Tibial artery (tissue), 4 donors: Measurements from ENCODE around the gene ADAM33.
A peak's percentile ranks its signal among the peaks of the same experiment; 100 is the strongest.

Experiments
- DNase-seq, 2 donors: peaks; one replicate each; pipeline ENCODE4 v3.0.0-alpha.2; 2019
- H3K27ac ChIP-seq, 2 donors: fragments of 200-600 bp; sonication (generic) in 1 of 2; 1 replicate in 1 of 2; 2 replicates in 1 of 2; pipeline ENCODE4 v1.5.1; 2018 to 2019; ENCODE audit warnings: mild to moderate bottlenecking in 1 of 2
- H3K27me3 ChIP-seq, 2 donors: fragments of 200-600 bp; sonication (generic) in 1 of 2; one replicate each; pipeline versions ENCODE4 v1.5.1 to v1.6.0; 2016 to 2019
- H3K36me3 ChIP-seq, 3 donors: fragments of 200-600 bp; sonication (generic) in 2 of 3; one replicate each; pipeline ENCODE4 v1.5.1; 2016 to 2019; ENCODE audit warnings: mild to moderate bottlenecking in 2 of 3
- H3K4me1 ChIP-seq, 4 donors: fragments of 200-600 bp; sonication (generic) in 2 of 4; 1 replicate in 3 of 4; 2 replicates in 1 of 4; pipeline ENCODE4 v1.5.1; 2016 to 2019
- H3K4me3 ChIP-seq, 2 donors: fragments of 200-600 bp; sonication (generic) in 1 of 2; 1 replicate in 1 of 2; 2 replicates in 1 of 2; pipeline ENCODE4 v1.5.1; 2018 to 2019; ENCODE audit warnings: mild to moderate bottlenecking in 2 of 2
- H3K9me3 ChIP-seq, 3 donors: fragments of 200-600 bp; sonication (generic) in 1 of 3; one replicate each; pipeline ENCODE4 v1.5.1; 2016 to 2019
- intact Hi-C: fragments of 100-400 bp; cut with DNase I; formaldehyde crosslinking; loops from one replicate; pipeline ENCODE4 v1.15.0; 2023; ENCODE audit warnings: low total_unique reads
- TF ChIP-seq, protein P1 (sequence below), 2 experiments: fragments of 200-600 bp in 1 of 2; fragments of 450-650 bp in 1 of 2; IDR thresholded peaks; one replicate each; pipeline ENCODE4 v1.5.1; 2017 to 2019; ENCODE audit warnings: antibody characterized with exemption in 2 of 2, mild to moderate bottlenecking in 1 of 2, moderate library complexity in 1 of 2

The ADAM33 gene, protein sequence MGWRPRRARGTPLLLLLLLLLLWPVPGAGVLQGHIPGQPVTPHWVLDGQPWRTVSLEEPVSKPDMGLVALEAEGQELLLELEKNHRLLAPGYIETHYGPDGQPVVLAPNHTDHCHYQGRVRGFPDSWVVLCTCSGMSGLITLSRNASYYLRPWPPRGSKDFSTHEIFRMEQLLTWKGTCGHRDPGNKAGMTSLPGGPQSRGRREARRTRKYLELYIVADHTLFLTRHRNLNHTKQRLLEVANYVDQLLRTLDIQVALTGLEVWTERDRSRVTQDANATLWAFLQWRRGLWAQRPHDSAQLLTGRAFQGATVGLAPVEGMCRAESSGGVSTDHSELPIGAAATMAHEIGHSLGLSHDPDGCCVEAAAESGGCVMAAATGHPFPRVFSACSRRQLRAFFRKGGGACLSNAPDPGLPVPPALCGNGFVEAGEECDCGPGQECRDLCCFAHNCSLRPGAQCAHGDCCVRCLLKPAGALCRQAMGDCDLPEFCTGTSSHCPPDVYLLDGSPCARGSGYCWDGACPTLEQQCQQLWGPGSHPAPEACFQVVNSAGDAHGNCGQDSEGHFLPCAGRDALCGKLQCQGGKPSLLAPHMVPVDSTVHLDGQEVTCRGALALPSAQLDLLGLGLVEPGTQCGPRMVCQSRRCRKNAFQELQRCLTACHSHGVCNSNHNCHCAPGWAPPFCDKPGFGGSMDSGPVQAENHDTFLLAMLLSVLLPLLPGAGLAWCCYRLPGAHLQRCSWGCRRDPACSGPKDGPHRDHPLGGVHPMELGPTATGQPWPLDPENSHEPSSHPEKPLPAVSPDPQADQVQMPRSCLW

DNA sequence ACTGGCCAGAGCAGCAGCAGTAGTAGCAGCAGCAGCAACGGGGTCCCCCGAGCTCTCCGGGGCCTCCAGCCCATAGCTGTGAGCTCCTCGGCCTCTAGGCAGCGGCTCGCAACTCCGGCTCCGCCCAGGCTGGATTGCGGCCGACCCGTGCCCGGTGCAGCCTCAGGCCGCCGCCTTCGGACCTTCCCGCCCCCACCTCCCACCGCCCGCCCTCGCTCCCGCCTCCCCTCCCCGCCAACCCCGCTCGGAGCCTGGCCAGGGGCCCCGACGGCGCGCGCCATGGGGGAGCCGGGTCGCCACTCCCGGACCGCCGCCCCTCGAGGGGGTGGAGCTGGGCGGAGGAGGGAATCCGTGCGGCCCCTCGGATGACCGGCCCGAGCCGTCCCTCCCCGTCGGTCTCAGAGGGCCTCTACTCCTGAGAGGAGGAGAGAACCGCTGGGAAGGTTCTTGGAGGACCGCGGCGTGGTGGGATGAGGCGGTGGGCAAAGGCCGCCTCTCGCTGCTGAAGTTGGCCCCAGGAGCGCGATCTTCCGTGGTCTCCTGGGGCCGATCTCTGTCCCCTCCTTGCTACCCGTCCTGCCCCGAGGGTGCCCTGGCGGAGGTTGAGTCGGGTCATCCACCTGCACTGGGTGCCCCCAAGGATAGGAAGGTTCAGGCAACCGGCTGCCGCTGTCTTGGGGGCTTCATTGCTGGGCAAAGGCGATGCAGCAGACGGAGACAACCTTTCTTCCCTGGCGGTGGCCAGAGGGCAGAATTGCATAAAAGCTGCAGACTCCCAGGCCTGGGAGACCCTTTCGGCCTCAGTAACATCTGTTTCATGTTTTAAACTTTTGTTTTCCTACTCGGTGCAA is at the start of gene ADAM33:
Gene ADAM33, minus strand, starts transcription at position 80 of the 851 bp plus-strand sequence. Its CDS starts 6 bp downstream, at position 74.
- peaks cover under 1 to 62% (median 51%) of the 10 kb centered on the region in 4 donors for H3K4me1 ChIP-seq

GRCh38 chr20:3730803-3731672 is 49.2 kb upstream of the ADAM33 start:
- Histone ChIP-seq H3K27me3 (peaks cover 0 to 55% of the 10 kb centered on the region in 2 donors), H3K4me1 (peaks cover 0 to 9% (median 0%) of the 10 kb centered on the region in 4 donors), H3K4me3 (no peak overlapping the region), H3K9me3 (no peaks in the 10 kb centered on the region), H3K36me3 (no peaks in the 10 kb centered on the region), H3K27ac (no peak overlapping the region)
- TF ChIP-seq, protein P1, sequence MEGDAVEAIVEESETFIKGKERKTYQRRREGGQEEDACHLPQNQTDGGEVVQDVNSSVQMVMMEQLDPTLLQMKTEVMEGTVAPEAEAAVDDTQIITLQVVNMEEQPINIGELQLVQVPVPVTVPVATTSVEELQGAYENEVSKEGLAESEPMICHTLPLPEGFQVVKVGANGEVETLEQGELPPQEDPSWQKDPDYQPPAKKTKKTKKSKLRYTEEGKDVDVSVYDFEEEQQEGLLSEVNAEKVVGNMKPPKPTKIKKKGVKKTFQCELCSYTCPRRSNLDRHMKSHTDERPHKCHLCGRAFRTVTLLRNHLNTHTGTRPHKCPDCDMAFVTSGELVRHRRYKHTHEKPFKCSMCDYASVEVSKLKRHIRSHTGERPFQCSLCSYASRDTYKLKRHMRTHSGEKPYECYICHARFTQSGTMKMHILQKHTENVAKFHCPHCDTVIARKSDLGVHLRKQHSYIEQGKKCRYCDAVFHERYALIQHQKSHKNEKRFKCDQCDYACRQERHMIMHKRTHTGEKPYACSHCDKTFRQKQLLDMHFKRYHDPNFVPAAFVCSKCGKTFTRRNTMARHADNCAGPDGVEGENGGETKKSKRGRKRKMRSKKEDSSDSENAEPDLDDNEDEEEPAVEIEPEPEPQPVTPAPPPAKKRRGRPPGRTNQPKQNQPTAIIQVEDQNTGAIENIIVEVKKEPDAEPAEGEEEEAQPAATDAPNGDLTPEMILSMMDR (IDR thresholded peaks at IDR 0.05): no peak
- DNase-seq: no peak
- intact Hi-C loops: no loop called here

More for the DNA sequence above, at the start of gene ADAM33:
- Histone ChIP-seq H3K9me3 (no peaks in the 10 kb centered on the region), H3K4me3 (peak within 1 kb of the TSS; percentile 61 to 84), H3K27me3 (no peaks in the 10 kb centered on the region), H3K27ac (peak within 1 kb of the TSS; percentile 82 to 90), H3K36me3 (no peaks in the 10 kb centered on the region)
- TF ChIP-seq, protein P1 (IDR thresholded peaks at IDR 0.05): no peak
- intact Hi-C loops: no loop called here
- DNase-seq: peak in 1 of 2 donors; percentile 76

DNA sequence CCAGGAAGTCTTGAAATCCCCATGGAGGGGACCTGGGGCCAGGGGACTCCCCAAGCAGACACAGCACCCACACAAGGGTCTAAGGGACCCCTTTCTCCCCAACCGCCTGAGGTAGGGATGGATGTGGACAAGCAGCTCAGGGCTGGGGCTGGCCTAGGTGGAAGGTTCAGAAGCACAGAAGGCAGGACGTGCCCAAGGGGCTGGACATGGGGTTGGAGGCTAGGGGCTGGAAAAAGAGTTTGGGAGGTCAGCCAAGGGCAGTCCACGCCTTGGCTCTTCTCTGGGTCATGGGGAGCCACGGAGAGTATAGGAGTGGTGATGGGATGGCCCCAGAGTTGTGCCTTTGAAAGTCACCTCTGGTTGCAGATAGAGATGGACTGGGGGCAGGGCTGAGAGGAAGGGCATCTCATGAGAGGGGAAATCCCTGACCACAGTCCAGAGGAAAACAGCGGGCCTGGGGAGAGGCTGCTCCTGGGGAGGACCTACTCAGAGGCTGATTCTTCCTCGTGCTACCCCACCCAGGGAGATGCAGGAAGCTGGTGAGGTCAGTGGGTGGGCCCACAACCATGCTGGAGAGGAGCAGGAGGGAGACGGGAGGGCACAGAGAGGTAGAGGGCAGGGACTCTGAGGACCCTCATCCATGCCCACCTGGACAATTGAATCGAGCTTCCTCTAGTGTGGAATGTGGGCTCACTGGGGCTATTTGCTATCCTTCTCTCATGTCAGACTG is 48.2 kb upstream of the ADAM33 start:
- no peak for DNase-seq
- Histone ChIP-seq H3K9me3 (no peaks in the 10 kb centered on the region), H3K27ac (no peak overlapping the region), H3K36me3 (no peaks in the 10 kb centered on the region), H3K4me1 (peaks cover 0 to 9% (median 0%) of the 10 kb centered on the region in 4 donors), H3K27me3 (peaks cover 0 to 62% of the 10 kb centered on the region in 2 donors), H3K4me3 (no peak overlapping the region)
- TF ChIP-seq, protein P1 (IDR thresholded peaks at IDR 0.05): no peak
- intact Hi-C loops: no loop called here

- intact Hi-C loops: no loop called here
- no peak for DNase-seq
Observed at GRCh38 chr20:3729378-3729777, 47.6 kb upstream of the ADAM33 start.

More at GRCh38 chr20:3729378-3729777, 47.6 kb upstream of the ADAM33 start:
- peaks cover 0 to 62% of the 10 kb centered on the region in 2 donors for H3K27me3 ChIP-seq
- peaks cover 0 to 9% (median 0%) of the 10 kb centered on the region in 4 donors for H3K4me1 ChIP-seq
- no peaks in the 10 kb centered on the region for H3K9me3 ChIP-seq
- no peak overlapping the region for H3K27ac ChIP-seq
- TF ChIP-seq, protein P1 (IDR thresholded peaks at IDR 0.05): no peak
- no peak overlapping the region for H3K4me3 ChIP-seq
- no peaks in the 10 kb centered on the region for H3K36me3 ChIP-seq
